Peyer's patch (tissue), 4 donors: ENCODE results near the gene FGF22.

ENCODE experiments used
- CTCF ChIP-seq, 6 experiments: fragments of 450-650 bp in 4 of 6; fragments of 200-600 bp in 2 of 6; sonication (generic) in 1 of 6; IDR thresholded peaks; one replicate each; pipeline ENCODE4 v1.5.1; 2017 to 2019; ENCODE audit warnings: antibody characterized with exemption in 6 of 6, mild to moderate bottlenecking in 3 of 6, moderate library complexity in 1 of 6
- POLR2A ChIP-seq, 2 donors: fragments of 450-650 bp; IDR thresholded peaks; one replicate each; pipeline ENCODE4 v1.5.1; 2017; ENCODE audit warnings: antibody characterized with exemption in 2 of 2, mild to moderate bottlenecking in 2 of 2, moderate library complexity in 2 of 2

- TF ChIP-seq CTCF (IDR thresholded peaks at IDR 0.05) (no peak), POLR2A (IDR thresholded peaks at IDR 0.05) (no peak)
These were observed 24.0 kb downstream of the FGF22 start for GRCh38 chr19:663682-664117.
